ENCODE results near the gene GNG11. TPM values are rescaled to one million over a fixed set of nuclear protein-coding genes. Genes with fewer than 3 reads are reported as not detected.

The GNG11 gene
- total RNA-seq, 1 experiment from 2014 or later, result not detected

DNA sequence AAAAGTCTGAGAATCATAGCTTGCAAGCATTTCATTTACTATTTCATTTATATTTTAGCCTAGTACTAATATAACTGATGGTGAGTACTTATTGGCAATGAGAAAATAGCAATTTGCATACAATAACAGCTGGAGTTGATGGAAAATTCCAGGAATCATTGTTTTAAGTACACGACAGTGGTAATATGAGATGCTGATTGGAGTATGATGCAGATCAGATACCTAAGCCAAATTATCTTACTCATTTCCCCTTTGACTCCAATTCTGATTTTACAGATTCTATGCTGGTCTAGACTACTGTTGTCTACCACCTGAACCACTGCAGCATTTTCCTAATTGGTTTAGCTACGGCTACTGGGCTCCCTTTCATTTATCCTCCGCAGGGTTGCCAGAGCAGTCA lies 36.7 kb downstream of the GNG11 start:
- no peaks in the 10 kb centered on the region for H3K36me3 Mint-ChIP-seq (ENCODE audit: insufficient read depth, unreplicated experiment)

DNA sequence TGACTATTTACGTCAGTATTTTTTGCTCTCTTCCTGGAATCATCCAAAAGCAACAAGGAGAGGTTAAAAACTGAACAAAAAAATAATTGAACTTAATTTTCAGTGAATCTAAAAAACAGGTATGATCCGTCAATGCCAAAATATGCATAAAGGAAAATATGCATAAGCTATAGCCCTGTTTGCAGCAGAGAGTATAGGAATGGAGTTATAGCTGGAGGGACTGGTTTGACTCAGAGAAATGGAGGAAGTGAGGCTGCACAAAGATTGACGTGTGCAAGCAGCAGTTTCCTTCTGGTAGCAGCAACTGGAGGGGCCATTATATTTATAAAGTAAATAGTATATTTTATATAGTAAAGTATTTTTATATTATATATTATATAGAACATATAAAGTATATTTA lies 37.1 kb downstream of the GNG11 start:
- Mint-ChIP-seq H3K27ac (ENCODE audit: unreplicated experiment) (no peak overlapping the region), H3K9me3 (ENCODE audit: unreplicated experiment) (no peaks in the 10 kb centered on the region), H3K27me3 (ENCODE audit: insufficient read depth, unreplicated experiment) (peaks cover 15% of the 10 kb centered on the region), H3K36me3 (ENCODE audit: insufficient read depth, unreplicated experiment) (no peaks in the 10 kb centered on the region), H3K4me1 (ENCODE audit: low read depth, unreplicated experiment) (no peaks in the 10 kb centered on the region), H3K4me3 (ENCODE audit: unreplicated experiment) (no peak overlapping the region)
- no peak for DNase-seq
- CTCF ChIA-PET, result no interaction called here
- no peaks in the 10 kb centered on the region for H3K36me3 ChIP-seq (ENCODE audit: control insufficient read depth, insufficient read depth, low read length)
- no TSS peak for BruUV-seq (replicated peaks)
- no peak overlapping the region for H3K4me3 ChIP-seq (ENCODE audit: low read depth, low read length)
- POLR2A ChIA-PET, result no interaction called here
- H3K27me3 ChIP-seq (replicated peaks; ENCODE audit: control insufficient read depth, insufficient read depth, low read length), result no peaks in the 10 kb centered on the region
- TF ChIP-seq, protein P1, sequence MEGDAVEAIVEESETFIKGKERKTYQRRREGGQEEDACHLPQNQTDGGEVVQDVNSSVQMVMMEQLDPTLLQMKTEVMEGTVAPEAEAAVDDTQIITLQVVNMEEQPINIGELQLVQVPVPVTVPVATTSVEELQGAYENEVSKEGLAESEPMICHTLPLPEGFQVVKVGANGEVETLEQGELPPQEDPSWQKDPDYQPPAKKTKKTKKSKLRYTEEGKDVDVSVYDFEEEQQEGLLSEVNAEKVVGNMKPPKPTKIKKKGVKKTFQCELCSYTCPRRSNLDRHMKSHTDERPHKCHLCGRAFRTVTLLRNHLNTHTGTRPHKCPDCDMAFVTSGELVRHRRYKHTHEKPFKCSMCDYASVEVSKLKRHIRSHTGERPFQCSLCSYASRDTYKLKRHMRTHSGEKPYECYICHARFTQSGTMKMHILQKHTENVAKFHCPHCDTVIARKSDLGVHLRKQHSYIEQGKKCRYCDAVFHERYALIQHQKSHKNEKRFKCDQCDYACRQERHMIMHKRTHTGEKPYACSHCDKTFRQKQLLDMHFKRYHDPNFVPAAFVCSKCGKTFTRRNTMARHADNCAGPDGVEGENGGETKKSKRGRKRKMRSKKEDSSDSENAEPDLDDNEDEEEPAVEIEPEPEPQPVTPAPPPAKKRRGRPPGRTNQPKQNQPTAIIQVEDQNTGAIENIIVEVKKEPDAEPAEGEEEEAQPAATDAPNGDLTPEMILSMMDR (IDR thresholded peaks at IDR 0.05; ENCODE audit: insufficient read depth in 1 of 2, low read depth in 1 of 2, low read length in 1 of 2, severe bottlenecking in 1 of 2, unreplicated experiment in 1 of 2), result no peak
- no peaks in the 10 kb centered on the region for H3K9me3 ChIP-seq
- H3K4me1 ChIP-seq, result no peaks in the 10 kb centered on the region
- intact Hi-C loops (cut with micrococcal nuclease; ENCODE audit: unreplicated experiment), result no loop called here

More for the DNA sequence above, 36.7 kb downstream of the GNG11 start:
- POLR2A ChIA-PET, result no interaction called here
- intact Hi-C loops (cut with micrococcal nuclease; ENCODE audit: unreplicated experiment), result no loop called here
- Mint-ChIP-seq H3K27ac (ENCODE audit: unreplicated experiment) (no peak overlapping the region), H3K4me1 (ENCODE audit: low read depth, unreplicated experiment) (no peaks in the 10 kb centered on the region), H3K27me3 (ENCODE audit: insufficient read depth, unreplicated experiment) (peaks cover 15% of the 10 kb centered on the region), H3K9me3 (ENCODE audit: unreplicated experiment) (no peaks in the 10 kb centered on the region), H3K4me3 (ENCODE audit: unreplicated experiment) (no peak overlapping the region)
- no peak for DNase-seq
- BruUV-seq (replicated peaks), result no TSS peak
- TF ChIP-seq, protein P1 (IDR thresholded peaks at IDR 0.05; ENCODE audit: insufficient read depth in 1 of 2, low read depth in 1 of 2, low read length in 1 of 2, severe bottlenecking in 1 of 2, unreplicated experiment in 1 of 2), result no peak
- Histone ChIP-seq H3K4me1 (no peaks in the 10 kb centered on the region), H3K36me3 (ENCODE audit: control insufficient read depth, insufficient read depth, low read length) (no peaks in the 10 kb centered on the region), H3K4me3 (ENCODE audit: low read depth, low read length) (no peak overlapping the region), H3K27me3 (replicated peaks; ENCODE audit: control insufficient read depth, insufficient read depth, low read length) (no peaks in the 10 kb centered on the region), H3K9me3 (no peaks in the 10 kb centered on the region)
- CTCF ChIA-PET, result no interaction called here

DNA sequence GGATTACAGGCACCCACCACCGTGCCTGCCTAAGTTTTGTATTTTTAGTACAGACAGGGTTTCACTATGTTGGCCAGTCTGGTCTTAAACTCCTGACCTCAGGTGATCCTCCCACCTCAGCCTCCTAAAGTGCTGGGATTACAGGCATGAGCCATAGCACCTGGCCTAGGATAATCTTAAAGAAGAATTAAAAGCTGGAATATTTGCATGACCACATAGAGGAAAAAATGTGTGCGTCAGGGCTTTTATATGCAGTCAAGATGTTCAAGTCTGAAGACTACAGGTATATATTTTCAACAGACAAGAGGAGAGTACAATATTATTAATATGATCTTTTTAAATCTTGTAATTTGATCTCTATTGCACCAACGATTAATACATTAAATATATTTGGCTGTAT lies 39.5 kb downstream of the GNG11 start:
- H3K36me3 ChIP-seq (ENCODE audit: control insufficient read depth, insufficient read depth, low read length), result no peaks in the 10 kb centered on the region
- H3K4me3 ChIP-seq (ENCODE audit: low read depth, low read length), result no peak overlapping the region
- Mint-ChIP-seq H3K4me3 (ENCODE audit: unreplicated experiment) (no peak overlapping the region), H3K4me1 (ENCODE audit: low read depth, unreplicated experiment) (no peaks in the 10 kb centered on the region), H3K9me3 (ENCODE audit: unreplicated experiment) (no peaks in the 10 kb centered on the region), H3K36me3 (ENCODE audit: insufficient read depth, unreplicated experiment) (no peaks in the 10 kb centered on the region), H3K27me3 (ENCODE audit: insufficient read depth, unreplicated experiment) (peaks cover 9% of the 10 kb centered on the region), H3K27ac (ENCODE audit: unreplicated experiment) (no peak overlapping the region)
- no peaks in the 10 kb centered on the region for H3K4me1 ChIP-seq
- TF ChIP-seq, protein P1 (IDR thresholded peaks at IDR 0.05; ENCODE audit: insufficient read depth in 1 of 2, low read depth in 1 of 2, low read length in 1 of 2, severe bottlenecking in 1 of 2, unreplicated experiment in 1 of 2), result no peak
- no peaks in the 10 kb centered on the region for H3K27me3 ChIP-seq (replicated peaks; ENCODE audit: control insufficient read depth, insufficient read depth, low read length)
- ChIA-PET CTCF (no interaction called here), POLR2A (no interaction called here)
- intact Hi-C loops (cut with micrococcal nuclease; ENCODE audit: unreplicated experiment), result no loop called here
- no peaks in the 10 kb centered on the region for H3K9me3 ChIP-seq
- no peak for DNase-seq
- no TSS peak for BruUV-seq (replicated peaks)
